H9 (cell line): ENCODE data around the gene SPEG. TPM values are rescaled to one million over a fixed set of nuclear protein-coding genes. Genes with fewer than 3 reads are reported as not detected.

ENCODE experiments used
- DNase-seq: peaks from one replicate; pipeline ENCODE4 v3.0.0-alpha.2; 2017
- H2AFZ ChIP-seq: one replicate; pipeline ENCODE4 v1.6.1; 2013; ENCODE audit warnings: mild to moderate bottlenecking, low read length, control low read depth, moderate library complexity
- H2AK5ac ChIP-seq: 2 replicates; pipeline ENCODE4 v1.6.1; 2013; ENCODE audit warnings: low read length, control low read depth, mixed read lengths; ENCODE audit not compliant: insufficient read length
- H2BK120ac ChIP-seq: one replicate; pipeline ENCODE4 v1.6.1; 2013; ENCODE audit warnings: low read depth, mild to moderate bottlenecking, low read length, control low read depth, inconsistent platforms; ENCODE audit not compliant: poor library complexity, severe bottlenecking
- H2BK12ac ChIP-seq: 2 replicates; pipeline ENCODE4 v1.6.1; 2013; ENCODE audit warnings: low read length, control low read depth, mixed read lengths, low read depth; ENCODE audit not compliant: insufficient read length
- H2BK15ac ChIP-seq: 2 replicates; pipeline ENCODE4 v1.6.1; 2013; ENCODE audit warnings: low read depth, low read length, control low read depth
- H2BK20ac ChIP-seq: one replicate; pipeline ENCODE4 v1.6.1; 2013; ENCODE audit warnings: low read depth, mild to moderate bottlenecking, low read length, control low read depth, inconsistent platforms; ENCODE audit not compliant: poor library complexity, severe bottlenecking
- H2BK5ac ChIP-seq: 2 replicates; pipeline ENCODE4 v1.6.1; 2013; ENCODE audit warnings: low read length, control low read depth, mixed read lengths; ENCODE audit not compliant: insufficient read length
- H3K14ac ChIP-seq: 2 replicates; pipeline ENCODE4 v1.6.1; 2013; ENCODE audit warnings: low read length, control low read depth; ENCODE audit not compliant: insufficient read depth
- H3K18ac ChIP-seq: 2 replicates; pipeline ENCODE4 v1.6.1; 2013; ENCODE audit warnings: low read depth, mild to moderate bottlenecking, mixed read lengths, low read length, control low read depth; ENCODE audit not compliant: insufficient read length
- H3K23ac ChIP-seq: 2 replicates; pipeline ENCODE4 v1.6.1; 2013; ENCODE audit warnings: low read length, control low read depth, mixed read lengths, low read depth; ENCODE audit not compliant: insufficient read length
- H3K23me2 ChIP-seq: 2 replicates; pipeline ENCODE4 v1.6.1; 2013; ENCODE audit warnings: low read depth, mild to moderate bottlenecking, mixed read lengths, low read length, control low read depth; ENCODE audit not compliant: insufficient read length, poor library complexity, severe bottlenecking
- H3K27ac ChIP-seq: 2 replicates; pipeline ENCODE4 v1.5.1; 2013; ENCODE audit warnings: low read length, control low read depth, mixed read lengths, low read depth; ENCODE audit not compliant: insufficient read length
- H3K27me3 ChIP-seq: 2 replicates; pipeline ENCODE4 v1.6.1; 2013; ENCODE audit warnings: low read length, control low read depth, inconsistent platforms; ENCODE audit not compliant: insufficient read depth
- H3K4ac ChIP-seq: 2 replicates; pipeline ENCODE4 v1.6.1; 2013; ENCODE audit warnings: low read depth, mild to moderate bottlenecking, control low read depth, inconsistent platforms, low read length, moderate library complexity
- H3K4me1 ChIP-seq: 2 replicates; pipeline ENCODE4 v1.6.1; 2013; ENCODE audit warnings: low read length, control low read depth, inconsistent platforms; ENCODE audit not compliant: insufficient read depth
- H3K4me2 ChIP-seq: 2 replicates; pipeline ENCODE4 v1.6.1; 2013; ENCODE audit warnings: low read length, control low read depth, mixed read lengths; ENCODE audit not compliant: insufficient read length, insufficient read depth
- H3K56ac ChIP-seq: 2 replicates; pipeline ENCODE4 v1.6.1; 2013; ENCODE audit warnings: low read depth, mild to moderate bottlenecking, mixed read lengths, low read length, control low read depth; ENCODE audit not compliant: insufficient read length
- H3K79me1 ChIP-seq: 2 replicates; pipeline ENCODE4 v1.6.1; 2013; ENCODE audit warnings: low read depth, mild to moderate bottlenecking, moderate library complexity, low read length, control low read depth, inconsistent platforms; ENCODE audit not compliant: insufficient read depth, poor library complexity, severe bottlenecking
- H3K79me2 ChIP-seq: 2 replicates; pipeline ENCODE4 v1.6.1; 2013; ENCODE audit warnings: low read length, control low read depth, inconsistent platforms; ENCODE audit not compliant: insufficient read depth
- H3K9ac ChIP-seq: 2 replicates; pipeline ENCODE4 v1.6.1; 2013; ENCODE audit warnings: low read length, control low read depth, mixed read lengths; ENCODE audit not compliant: insufficient read length; ENCODE audit errors: extremely low read depth
- H3K9me3 ChIP-seq: one replicate; pipeline ENCODE4 v1.6.1; 2013; ENCODE audit warnings: low read depth, low read length, inconsistent platforms; ENCODE audit not compliant: control insufficient read depth
- H3T11ph ChIP-seq: one replicate; pipeline ENCODE4 v1.6.1; 2013; ENCODE audit warnings: mild to moderate bottlenecking, low read length, control low read depth, inconsistent platforms
- H4K20me1 ChIP-seq: one replicate; pipeline ENCODE4 v1.6.1; 2013; ENCODE audit not compliant: control insufficient read depth, insufficient read length, insufficient read depth
- H4K5ac ChIP-seq: 2 replicates; pipeline ENCODE4 v1.6.1; 2013; ENCODE audit warnings: low read depth, mild to moderate bottlenecking, mixed read lengths, low read length, control low read depth; ENCODE audit not compliant: insufficient read length
- H4K8ac ChIP-seq: replicated peaks from 2 replicates; pipeline ENCODE4 v1.6.1; 2013; ENCODE audit warnings: low read length, control low read depth, mixed read lengths, low read depth; ENCODE audit not compliant: insufficient read length
- H4K91ac ChIP-seq: 2 replicates; pipeline ENCODE4 v1.6.1; 2013; ENCODE audit warnings: low read depth, mild to moderate bottlenecking, moderate library complexity, mixed read lengths, low read length, control low read depth; ENCODE audit not compliant: insufficient read length
- H3K27ac Mint-ChIP-seq, 3 experiments: 2 replicates in 2 of 3; 3 replicates in 1 of 3; pipeline ENCODE4 v1.8.0; 2020 to 2021; ENCODE audit warnings: mixed read lengths in 3 of 3, mild to moderate bottlenecking in 1 of 3, moderate library complexity in 1 of 3
- H3K27me3 Mint-ChIP-seq: 2 replicates; pipeline ENCODE4 v1.8.0; 2021; ENCODE audit warnings: low read depth, mild to moderate bottlenecking, moderate library complexity, mixed read lengths
- H3K36me3 Mint-ChIP-seq, 3 experiments: 2 replicates in 2 of 3; 3 replicates in 1 of 3; pipeline ENCODE4 v1.8.0; 2020 to 2021; ENCODE audit warnings: low read depth in 3 of 3, mixed read lengths in 3 of 3; ENCODE audit not compliant: insufficient read depth in 1 of 3
- H3K4me1 Mint-ChIP-seq, 2 experiments: 2 replicates each; pipeline ENCODE4 v1.8.0; 2020; ENCODE audit warnings: mixed read lengths in 2 of 2
- H3K4me3 Mint-ChIP-seq, 2 experiments: 2 replicates in 1 of 2; 3 replicates in 1 of 2; pipeline ENCODE4 v1.8.0; 2020 to 2021; ENCODE audit warnings: mild to moderate bottlenecking in 2 of 2, mixed read lengths in 2 of 2, moderate library complexity in 1 of 2
- H3K9me3 Mint-ChIP-seq, 2 experiments: 2 replicates in 1 of 2; 3 replicates in 1 of 2; pipeline ENCODE4 v1.8.0; 2020; ENCODE audit warnings: mild to moderate bottlenecking in 2 of 2, mixed read lengths in 2 of 2, moderate library complexity in 1 of 2
- WGBS: extraction: QIAGEN DNeasy Blood & Tissue Kit; methylation state at CpG from one replicate; pipeline ENCODE4 v1.1.7; 2013; ENCODE audit warnings: missing lambda C conversion rate, low lambda C conversion rate, mixed read lengths; ENCODE audit not compliant: insufficient read length; ENCODE audit errors: extremely low coverage; 5-methylcytosine and 5-hydroxymethylcytosine counted together
- total RNA-seq: library from RNA; stranded (reverse); gene quantifications from 2 replicates; pipeline ENCODE4 v1.2.1, GENCODE V29; 2021
- TF ChIP-seq, protein P1 (sequence below): fragments of 200-600 bp; sonication (generic); conservative IDR thresholded peaks from 3 replicates; pipeline ENCODE4 v1.8.0; 2021; ENCODE audit warnings: antibody characterized with exemption, mild to moderate bottlenecking

SPEG gene
- total RNA-seq, 1 experiment from 2014 or later: 23.7 TPM

GRCh38 chr2:219539926-219540678 lies 105.5 kb downstream of the SPEG start:
- no peak overlapping the region for H4K5ac ChIP-seq
- H3K4ac ChIP-seq: no peak overlapping the region
- H2AFZ ChIP-seq: no peak overlapping the region
- no peaks in the 10 kb centered on the region for H4K20me1 ChIP-seq
- H3K23ac ChIP-seq: no peak overlapping the region
- H3K27me3 ChIP-seq: no peaks in the 10 kb centered on the region
- H3K4me1 ChIP-seq: peaks cover 8% of the 10 kb centered on the region; the same call in 1 of the 2 replicates
- no peaks in the 10 kb centered on the region for H3K9me3 ChIP-seq
- Mint-ChIP-seq H3K27me3 (peaks cover 12% of the 10 kb centered on the region), H3K9me3 (peaks cover 0 to 4% of the 10 kb centered on the region in 2 experiments; a peak in 2 of 5 replicates), H3K36me3 (peaks cover 18 to 28% (median 21%) of the 10 kb centered on the region in 3 experiments), H3K27ac (no peak overlapping the region), H3K4me1 (peaks cover 39 to 40% of the 10 kb centered on the region in 2 experiments), H3K4me3 (no peak overlapping the region)
- no peaks in the 10 kb centered on the region for H3K79me2 ChIP-seq
- H2BK5ac ChIP-seq: no peak overlapping the region
- no peak overlapping the region for H2AK5ac ChIP-seq
- H2BK20ac ChIP-seq: no peak overlapping the region
- H3K4me2 ChIP-seq: no peak overlapping the region
- peaks cover 16% of the 10 kb centered on the region for H3K23me2 ChIP-seq
- no peak overlapping the region for H3K14ac ChIP-seq
- no peak overlapping the region for H3K9ac ChIP-seq
- TF ChIP-seq, protein P1, sequence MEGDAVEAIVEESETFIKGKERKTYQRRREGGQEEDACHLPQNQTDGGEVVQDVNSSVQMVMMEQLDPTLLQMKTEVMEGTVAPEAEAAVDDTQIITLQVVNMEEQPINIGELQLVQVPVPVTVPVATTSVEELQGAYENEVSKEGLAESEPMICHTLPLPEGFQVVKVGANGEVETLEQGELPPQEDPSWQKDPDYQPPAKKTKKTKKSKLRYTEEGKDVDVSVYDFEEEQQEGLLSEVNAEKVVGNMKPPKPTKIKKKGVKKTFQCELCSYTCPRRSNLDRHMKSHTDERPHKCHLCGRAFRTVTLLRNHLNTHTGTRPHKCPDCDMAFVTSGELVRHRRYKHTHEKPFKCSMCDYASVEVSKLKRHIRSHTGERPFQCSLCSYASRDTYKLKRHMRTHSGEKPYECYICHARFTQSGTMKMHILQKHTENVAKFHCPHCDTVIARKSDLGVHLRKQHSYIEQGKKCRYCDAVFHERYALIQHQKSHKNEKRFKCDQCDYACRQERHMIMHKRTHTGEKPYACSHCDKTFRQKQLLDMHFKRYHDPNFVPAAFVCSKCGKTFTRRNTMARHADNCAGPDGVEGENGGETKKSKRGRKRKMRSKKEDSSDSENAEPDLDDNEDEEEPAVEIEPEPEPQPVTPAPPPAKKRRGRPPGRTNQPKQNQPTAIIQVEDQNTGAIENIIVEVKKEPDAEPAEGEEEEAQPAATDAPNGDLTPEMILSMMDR: no peak
- no CpG with 5 or more reads among the region's 46 CpGs for WGBS
- H3K18ac ChIP-seq: no peak overlapping the region
- no peak overlapping the region for H2BK15ac ChIP-seq
- H2BK120ac ChIP-seq: no peak overlapping the region
- no peak overlapping the region for H3K56ac ChIP-seq
- no peak for DNase-seq
- no peaks in the 10 kb centered on the region for H3K79me1 ChIP-seq
- no peak overlapping the region for H2BK12ac ChIP-seq
- no peak overlapping the region for H4K8ac ChIP-seq
- no peak overlapping the region for H4K91ac ChIP-seq
- no peak overlapping the region for H3T11ph ChIP-seq
- no peak overlapping the region for H3K27ac ChIP-seq
